ENCODE data around the gene TEX29.

DNA sequence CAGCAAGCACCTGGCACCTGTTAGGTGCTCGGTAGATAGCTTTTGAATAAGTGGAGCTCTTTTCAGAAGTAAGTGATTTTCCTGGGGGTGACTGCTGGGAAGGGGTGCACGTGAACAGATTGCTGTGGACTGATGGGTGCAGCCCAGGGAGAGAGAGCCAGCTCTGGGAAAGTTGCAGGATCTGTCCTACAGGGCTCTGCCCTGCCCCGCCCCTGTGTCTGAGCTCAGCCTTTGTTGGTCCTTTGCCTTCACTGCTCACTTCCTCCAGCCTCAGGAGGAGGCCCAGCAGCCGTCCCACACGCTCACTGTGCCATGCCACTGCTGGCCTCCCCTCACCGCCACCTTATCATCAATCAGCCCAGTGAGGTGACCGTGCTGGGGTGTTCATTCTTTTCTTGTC, 33.7 kb upstream of the TEX29 start:
- no peak for TF ChIP-seq EZH2 (IDR thresholded peaks at IDR 0.05; ENCODE audit: borderline replicate concordance, low read depth, low read length, poor library complexity, severe bottlenecking)
- TF ChIP-seq, protein P1, sequence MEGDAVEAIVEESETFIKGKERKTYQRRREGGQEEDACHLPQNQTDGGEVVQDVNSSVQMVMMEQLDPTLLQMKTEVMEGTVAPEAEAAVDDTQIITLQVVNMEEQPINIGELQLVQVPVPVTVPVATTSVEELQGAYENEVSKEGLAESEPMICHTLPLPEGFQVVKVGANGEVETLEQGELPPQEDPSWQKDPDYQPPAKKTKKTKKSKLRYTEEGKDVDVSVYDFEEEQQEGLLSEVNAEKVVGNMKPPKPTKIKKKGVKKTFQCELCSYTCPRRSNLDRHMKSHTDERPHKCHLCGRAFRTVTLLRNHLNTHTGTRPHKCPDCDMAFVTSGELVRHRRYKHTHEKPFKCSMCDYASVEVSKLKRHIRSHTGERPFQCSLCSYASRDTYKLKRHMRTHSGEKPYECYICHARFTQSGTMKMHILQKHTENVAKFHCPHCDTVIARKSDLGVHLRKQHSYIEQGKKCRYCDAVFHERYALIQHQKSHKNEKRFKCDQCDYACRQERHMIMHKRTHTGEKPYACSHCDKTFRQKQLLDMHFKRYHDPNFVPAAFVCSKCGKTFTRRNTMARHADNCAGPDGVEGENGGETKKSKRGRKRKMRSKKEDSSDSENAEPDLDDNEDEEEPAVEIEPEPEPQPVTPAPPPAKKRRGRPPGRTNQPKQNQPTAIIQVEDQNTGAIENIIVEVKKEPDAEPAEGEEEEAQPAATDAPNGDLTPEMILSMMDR (conservative IDR thresholded peaks at IDR 0.05; ENCODE audit: low read depth, low read length) = no peak
